Endodermal cell (in vitro differentiated cells): ENCODE results near the gene FUT4. TPM values are rescaled to one million over a fixed set of nuclear protein-coding genes. Genes with fewer than 3 reads are reported as not detected.
A peak's percentile ranks its signal among the peaks of the same experiment; 100 is the strongest.

ENCODE experiments used
- DNase-seq: peaks from one replicate; pipeline ENCODE4 v3.0.0-alpha.2; 2017
- H3K27ac ChIP-seq: 2 replicates; pipeline ENCODE4 v1.5.1; 2013; ENCODE audit warnings: mild to moderate bottlenecking, low read depth, low read length, moderate library complexity
- H3K27me3 ChIP-seq: 2 replicates; pipeline ENCODE4 v1.6.1; 2013; ENCODE audit warnings: mild to moderate bottlenecking, low read length, moderate library complexity; ENCODE audit not compliant: insufficient read depth, control insufficient read depth, poor library complexity, severe bottlenecking
- H3K36me3 ChIP-seq: 2 replicates; pipeline ENCODE4 v1.7.0; 2013; ENCODE audit warnings: mild to moderate bottlenecking, low read length, moderate library complexity; ENCODE audit not compliant: control insufficient read depth, insufficient read depth
- H3K4me1 ChIP-seq: one replicate; pipeline ENCODE4 v1.7.0; 2013; ENCODE audit warnings: low read length; ENCODE audit not compliant: control insufficient read depth, insufficient read depth
- H3K4me3 ChIP-seq: 2 replicates; pipeline ENCODE4 v1.5.1; 2013; ENCODE audit warnings: mild to moderate bottlenecking, low read length, moderate library complexity
- H3K9ac ChIP-seq: 2 replicates; pipeline ENCODE4 v1.6.1; 2013; ENCODE audit warnings: mild to moderate bottlenecking, low read length, moderate library complexity; ENCODE audit not compliant: poor library complexity, severe bottlenecking; ENCODE audit errors: extremely low read depth
- H3K9me3 ChIP-seq: 2 replicates; pipeline ENCODE4 v1.6.1; 2013; ENCODE audit warnings: mild to moderate bottlenecking, low read length, moderate library complexity; ENCODE audit not compliant: control insufficient read depth
- H3K27ac Mint-ChIP-seq: 2 replicates; pipeline ENCODE4 v1.8.0; 2020; ENCODE audit warnings: mixed read lengths
- H3K27me3 Mint-ChIP-seq: 2 replicates; pipeline ENCODE4 v1.8.0; 2021; ENCODE audit warnings: mild to moderate bottlenecking, mixed read lengths; ENCODE audit not compliant: insufficient read depth
- H3K36me3 Mint-ChIP-seq: 2 replicates; pipeline ENCODE4 v1.8.0; 2020; ENCODE audit warnings: low read depth, mixed read lengths
- H3K4me1 Mint-ChIP-seq: 2 replicates; pipeline ENCODE4 v1.8.0; 2020; ENCODE audit warnings: mixed read lengths
- H3K4me3 Mint-ChIP-seq: 2 replicates; pipeline ENCODE4 v1.8.0; 2020; ENCODE audit warnings: mild to moderate bottlenecking, moderate library complexity, mixed read lengths
- H3K9me3 Mint-ChIP-seq: 2 replicates; pipeline ENCODE4 v1.8.0; 2020; ENCODE audit warnings: mild to moderate bottlenecking, mixed read lengths
- WGBS, 2 experiments: methylation state at CpG; one replicate each; pipeline versions ENCODE4 v1.1.5 to v1.1.7; 2013; ENCODE audit warnings: missing lambda C conversion rate in 2 of 2, mixed read lengths in 1 of 2; ENCODE audit not compliant: insufficient coverage in 1 of 2, insufficient read length in 1 of 2; 5-methylcytosine and 5-hydroxymethylcytosine counted together
- total RNA-seq, 2 donors: library from RNA; stranded (reverse); fragmentation: NEBNext Ultra II Directional in 1 of 2; extraction: Animal tissue kit (Norgen Biotek cat#: 25700) in 1 of 2; gene quantifications; 2 replicates in 1 of 2; 3 replicates in 1 of 2; pipeline ENCODE4 v1.2.1, GENCODE V29; 2021
- TF ChIP-seq, protein P1 (sequence below): fragments of 200-600 bp; sonication (generic); conservative IDR thresholded peaks from 2 replicates; pipeline ENCODE4 v1.5.0; 2021; ENCODE audit warnings: antibody characterized with exemption, mild to moderate bottlenecking

Gene FUT4
- total RNA-seq, 2 donors from 2014 or later, result 2.8 to 5.4 TPM

DNA sequence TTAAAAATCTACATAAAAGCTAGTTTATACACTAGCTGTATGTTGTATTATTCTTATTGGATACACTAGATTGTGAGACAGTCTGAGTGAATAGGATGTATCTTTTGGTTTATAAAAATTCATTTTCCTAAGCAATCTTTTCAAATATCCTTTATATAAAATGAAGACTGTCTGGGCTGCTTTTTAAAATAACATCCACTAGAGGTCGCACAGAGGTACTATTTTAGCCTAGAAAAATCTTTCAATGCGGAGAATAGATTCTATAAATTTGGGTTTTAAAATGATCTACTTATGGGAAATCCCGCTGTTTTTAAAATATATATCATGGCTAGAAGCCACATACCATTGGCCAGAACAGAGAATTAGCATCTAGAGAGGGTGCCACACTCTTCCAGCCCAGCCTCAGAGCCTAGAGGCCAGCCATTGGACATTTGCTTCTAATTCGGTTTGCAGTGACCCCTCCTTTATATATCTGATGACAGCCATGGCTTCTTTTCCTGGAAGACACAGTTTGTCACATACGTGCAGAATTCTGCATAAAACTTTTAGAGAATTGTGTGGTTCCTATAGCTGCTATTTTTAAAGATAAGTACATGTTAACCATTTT is 24.1 kb upstream of the FUT4 start:
- Histone ChIP-seq H3K9ac (no peak overlapping the region), H3K27me3 (peaks cover 19% of the 10 kb centered on the region), H3K4me3 (no peak overlapping the region), H3K36me3 (no peaks in the 10 kb centered on the region), H3K4me1 (no peaks in the 10 kb centered on the region), H3K27ac (no peak overlapping the region), H3K9me3 (no peaks in the 10 kb centered on the region)
- no peaks in the 10 kb centered on the region for H3K9me3 Mint-ChIP-seq
- DNase-seq, result no peak
- H3K4me3 Mint-ChIP-seq, result no peak overlapping the region
- H3K27ac Mint-ChIP-seq, result no peak overlapping the region
- no peaks in the 10 kb centered on the region for H3K4me1 Mint-ChIP-seq
- 19 to 51% methylated on average over 2 to 5 of the region's 5 CpGs for WGBS, 2 experiments
- TF ChIP-seq, protein P1, sequence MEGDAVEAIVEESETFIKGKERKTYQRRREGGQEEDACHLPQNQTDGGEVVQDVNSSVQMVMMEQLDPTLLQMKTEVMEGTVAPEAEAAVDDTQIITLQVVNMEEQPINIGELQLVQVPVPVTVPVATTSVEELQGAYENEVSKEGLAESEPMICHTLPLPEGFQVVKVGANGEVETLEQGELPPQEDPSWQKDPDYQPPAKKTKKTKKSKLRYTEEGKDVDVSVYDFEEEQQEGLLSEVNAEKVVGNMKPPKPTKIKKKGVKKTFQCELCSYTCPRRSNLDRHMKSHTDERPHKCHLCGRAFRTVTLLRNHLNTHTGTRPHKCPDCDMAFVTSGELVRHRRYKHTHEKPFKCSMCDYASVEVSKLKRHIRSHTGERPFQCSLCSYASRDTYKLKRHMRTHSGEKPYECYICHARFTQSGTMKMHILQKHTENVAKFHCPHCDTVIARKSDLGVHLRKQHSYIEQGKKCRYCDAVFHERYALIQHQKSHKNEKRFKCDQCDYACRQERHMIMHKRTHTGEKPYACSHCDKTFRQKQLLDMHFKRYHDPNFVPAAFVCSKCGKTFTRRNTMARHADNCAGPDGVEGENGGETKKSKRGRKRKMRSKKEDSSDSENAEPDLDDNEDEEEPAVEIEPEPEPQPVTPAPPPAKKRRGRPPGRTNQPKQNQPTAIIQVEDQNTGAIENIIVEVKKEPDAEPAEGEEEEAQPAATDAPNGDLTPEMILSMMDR, result peak; percentile 84
- peaks cover 25% of the 10 kb centered on the region for H3K27me3 Mint-ChIP-seq
- H3K36me3 Mint-ChIP-seq, result no peaks in the 10 kb centered on the region

DNA sequence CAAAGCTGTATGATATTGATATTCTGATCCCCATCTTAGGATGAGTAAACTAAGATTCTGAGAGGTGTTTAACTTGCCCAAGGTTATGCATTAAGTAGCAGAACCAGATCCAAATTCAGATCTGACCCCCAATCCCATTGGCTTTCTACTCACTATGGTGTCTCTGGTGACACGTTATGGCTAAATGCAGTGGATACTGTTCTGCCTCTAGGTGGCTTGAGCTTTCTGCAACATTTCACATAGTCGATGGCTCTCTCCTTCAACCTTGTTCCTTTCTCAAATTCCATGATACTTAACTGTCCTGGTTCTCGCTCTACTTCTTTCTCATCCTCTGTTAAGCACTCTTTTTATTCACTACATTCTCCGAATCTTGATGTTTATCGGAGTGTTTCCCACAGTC is 22.0 kb upstream of the FUT4 start:
- TF ChIP-seq, protein P1, result peak; percentile 80
- Mint-ChIP-seq H3K4me3 (no peak overlapping the region), H3K4me1 (no peaks in the 10 kb centered on the region), H3K27me3 (peaks cover 15% of the 10 kb centered on the region), H3K9me3 (no peaks in the 10 kb centered on the region), H3K36me3 (no peaks in the 10 kb centered on the region), H3K27ac (no peak overlapping the region)
- 60 to 75% methylated on average over 5 of the region's 5 CpGs for WGBS, 2 experiments
- DNase-seq, result no peak
- Histone ChIP-seq H3K4me1 (no peaks in the 10 kb centered on the region), H3K36me3 (no peaks in the 10 kb centered on the region), H3K9me3 (no peaks in the 10 kb centered on the region), H3K27me3 (peaks cover 11% of the 10 kb centered on the region), H3K4me3 (no peak overlapping the region), H3K27ac (no peak overlapping the region), H3K9ac (no peak overlapping the region)

DNA sequence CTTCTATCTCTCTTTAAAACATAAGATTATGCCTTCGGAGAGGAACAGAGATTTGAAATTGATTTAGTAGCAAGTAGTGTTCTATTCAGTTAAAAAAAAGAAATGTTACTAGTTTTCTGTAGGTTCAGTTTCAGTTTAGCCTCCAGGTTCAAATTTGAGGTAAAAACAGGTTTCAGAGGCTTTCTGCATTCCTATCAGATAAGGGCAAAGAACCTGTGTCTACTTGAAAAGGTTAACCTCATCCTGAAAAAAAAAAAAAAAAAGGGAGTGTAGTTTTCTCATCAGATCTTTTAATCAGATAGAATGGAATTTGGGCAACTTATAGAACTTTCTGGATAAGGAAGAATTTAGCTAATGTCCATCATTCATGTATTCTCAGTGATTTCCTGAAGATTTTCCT is 19.4 kb upstream of the FUT4 start:
- no peak overlapping the region for H3K27ac ChIP-seq
- H3K36me3 ChIP-seq, result no peaks in the 10 kb centered on the region
- no peaks in the 10 kb centered on the region for H3K9me3 ChIP-seq
- no peaks in the 10 kb centered on the region for H3K4me1 ChIP-seq
- 88 to 100% methylated on average over 1 of the region's 1 CpG for WGBS, 2 experiments
- no peak overlapping the region for H3K9ac ChIP-seq
- DNase-seq, result no peak
- TF ChIP-seq, protein P1, result no peak
- Mint-ChIP-seq H3K9me3 (no peaks in the 10 kb centered on the region), H3K4me1 (no peaks in the 10 kb centered on the region), H3K4me3 (no peak overlapping the region), H3K27me3 (peaks cover 25% of the 10 kb centered on the region), H3K27ac (no peak overlapping the region), H3K36me3 (no peaks in the 10 kb centered on the region)
- peaks cover 22% of the 10 kb centered on the region for H3K27me3 ChIP-seq
- H3K4me3 ChIP-seq, result no peak overlapping the region
